GM23248 (cell line): ENCODE measurements around the gene GAPT. TPM values are rescaled to one million over a fixed set of nuclear protein-coding genes. Genes with fewer than 3 reads are reported as not detected.

ENCODE experiments used
- DNase-seq: peaks from one replicate; pipeline ENCODE4 v3.0.0-alpha.2; 2015
- H2AFZ ChIP-seq: fragments of 200-600 bp; sonication (generic); 2 replicates; pipeline ENCODE4 v1.6.1; 2016; ENCODE audit warnings: antibody characterized with exemption
- H3F3A ChIP-seq: fragments of 200-600 bp; sonication (generic); 2 replicates; pipeline ENCODE4 v1.6.1; 2016; ENCODE audit warnings: mild to moderate bottlenecking, antibody characterized with exemption, mixed run types; ENCODE audit not compliant: insufficient read depth
- H3K27ac ChIP-seq: fragments of 200-600 bp; sonication (generic); 2 replicates; pipeline ENCODE4 v1.5.1; 2016; ENCODE audit warnings: mild to moderate bottlenecking
- H3K27me3 ChIP-seq: fragments of 200-600 bp; sonication (generic); replicated peaks from 2 replicates; pipeline ENCODE4 v1.6.1; 2016; ENCODE audit warnings: mild to moderate bottlenecking; ENCODE audit not compliant: insufficient read depth
- H3K36me3 ChIP-seq: fragments of 200-600 bp; sonication (generic); 2 replicates; pipeline ENCODE4 v1.6.1; 2016; ENCODE audit warnings: low read depth, mild to moderate bottlenecking
- H3K4me1 ChIP-seq: fragments of 200-600 bp; sonication (generic); 2 replicates; pipeline ENCODE4 v1.6.1; 2016; ENCODE audit warnings: mild to moderate bottlenecking; ENCODE audit not compliant: insufficient read depth
- H3K4me2 ChIP-seq: fragments of 200-600 bp; sonication (generic); one replicate; pipeline ENCODE4 v1.6.1; 2016; ENCODE audit warnings: mild to moderate bottlenecking; ENCODE audit not compliant: unreplicated experiment
- H3K4me3 ChIP-seq: fragments of 200-600 bp; sonication (generic); 2 replicates; pipeline ENCODE4 v1.5.1; 2016; ENCODE audit warnings: mild to moderate bottlenecking
- H3K79me2 ChIP-seq: fragments of 200-600 bp; sonication (generic); 2 replicates; pipeline ENCODE4 v1.6.1; 2016; ENCODE audit warnings: mild to moderate bottlenecking; ENCODE audit not compliant: insufficient read depth
- H3K9ac ChIP-seq: fragments of 200-600 bp; sonication (generic); 2 replicates; pipeline ENCODE4 v1.6.1; 2016; ENCODE audit warnings: mild to moderate bottlenecking
- H3K9me2 ChIP-seq: fragments of 200-600 bp; sonication (generic); 2 replicates; pipeline ENCODE4 v1.6.1; 2016; ENCODE audit warnings: mixed run types, mild to moderate bottlenecking, moderate library complexity; ENCODE audit not compliant: insufficient read depth
- H3K9me3 ChIP-seq: fragments of 200-600 bp; sonication (generic); one replicate; pipeline ENCODE4 v1.6.1; 2017; ENCODE audit warnings: low read depth
- H4K20me1 ChIP-seq: fragments of 200-600 bp; sonication (generic); 2 replicates; pipeline ENCODE4 v1.6.0; 2016; ENCODE audit not compliant: insufficient read depth
- EZH2 ChIP-seq: fragments of 200-600 bp; sonication (generic); IDR thresholded peaks from 2 replicates; pipeline ENCODE4 v1.6.1; 2018; ENCODE audit warnings: antibody characterized with exemption, mild to moderate bottlenecking; ENCODE audit not compliant: insufficient read depth, poor library complexity, severe bottlenecking
- EZH2phosphoT487 ChIP-seq: fragments of 200-600 bp; sonication (generic); IDR thresholded peaks from 2 replicates; pipeline ENCODE4 v1.6.1; 2018; ENCODE audit warnings: antibody characterized with exemption, moderate library complexity, mild to moderate bottlenecking, low read depth; ENCODE audit not compliant: insufficient read depth
- WGBS, 2 experiments: methylation state at CpG; one replicate each; pipeline ENCODE4 v1.1.6; 2015 to 2017; ENCODE audit warnings: low lambda C conversion rate in 2 of 2, low coverage in 1 of 2; ENCODE audit errors: missing lambda C conversion rate in 2 of 2; 5-methylcytosine and 5-hydroxymethylcytosine counted together
- in situ Hi-C: fragments of 300-500 bp; cut with MboI; formaldehyde crosslinking; loops from 2 replicates; pipeline ENCODE4 v1.15.0; 2020
- polyA plus RNA-seq: library from polyadenylated mRNA; unstranded; fragments of >200 nt; fragmentation: Nextera tagmentation; extraction: Ambion mirVana; gene quantifications from 2 replicates; pipeline ENCODE4 v1.2.1, GENCODE V29; 2016
- total RNA-seq: library from RNA; depleted of rRNA; stranded (reverse); fragments of >200 nt; shearing (Covaris generic); gene quantifications from 2 replicates; pipeline ENCODE4 v1.2.3, GENCODE V29; 2014

GAPT gene
- total and polyA plus RNA-seq, 2 experiments from 2014 or later, result not detected

DNA sequence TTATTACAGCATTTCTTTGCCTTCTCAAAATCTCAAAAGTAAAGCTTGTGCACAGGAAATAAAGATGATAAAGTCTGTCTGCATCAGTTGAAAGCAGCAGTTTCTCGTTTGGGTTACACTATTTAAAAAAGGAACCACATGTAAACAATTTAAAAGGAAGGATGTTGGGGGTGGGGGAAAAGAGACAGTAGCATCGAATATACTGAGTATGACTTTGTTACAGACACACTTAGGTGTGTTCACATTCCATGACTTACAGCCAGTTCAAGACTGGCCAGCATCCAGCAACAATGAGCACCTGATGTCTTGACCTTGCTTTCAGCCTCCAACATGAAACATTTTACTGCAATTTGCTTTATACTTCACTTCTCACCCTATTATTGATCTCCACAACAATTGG, 8.7 kb downstream of the GAPT start:
- no peaks in the 10 kb centered on the region for H3F3A ChIP-seq
- no peak for DNase-seq
- H3K4me1 ChIP-seq, result no peaks in the 10 kb centered on the region
- WGBS, 2 experiments, result 31 to 40% methylated on average over 2 of the region's 2 CpGs
- H3K27ac ChIP-seq, result no peak overlapping the region
- no peaks in the 10 kb centered on the region for H3K36me3 ChIP-seq
- H3K9me3 ChIP-seq, result no peaks in the 10 kb centered on the region
- H3K79me2 ChIP-seq, result no peaks in the 10 kb centered on the region
- no peak overlapping the region for H2AFZ ChIP-seq
- no peak overlapping the region for H3K4me2 ChIP-seq
- no peaks in the 10 kb centered on the region for H3K9me2 ChIP-seq
- H3K9ac ChIP-seq, result no peak overlapping the region
- peaks cover 16% of the 10 kb centered on the region; the same call in 1 of the 2 replicates for H3K27me3 ChIP-seq
- TF ChIP-seq EZH2, result no peak
- no peak for TF ChIP-seq EZH2phosphoT487
- in situ Hi-C loops, result loop anchor here (25.0 kb wide), 1 partner anchor 337 kb away; no protein-coding TSS in a partner anchor
- H4K20me1 ChIP-seq, result no peaks in the 10 kb centered on the region
- no peak overlapping the region for H3K4me3 ChIP-seq

DNA sequence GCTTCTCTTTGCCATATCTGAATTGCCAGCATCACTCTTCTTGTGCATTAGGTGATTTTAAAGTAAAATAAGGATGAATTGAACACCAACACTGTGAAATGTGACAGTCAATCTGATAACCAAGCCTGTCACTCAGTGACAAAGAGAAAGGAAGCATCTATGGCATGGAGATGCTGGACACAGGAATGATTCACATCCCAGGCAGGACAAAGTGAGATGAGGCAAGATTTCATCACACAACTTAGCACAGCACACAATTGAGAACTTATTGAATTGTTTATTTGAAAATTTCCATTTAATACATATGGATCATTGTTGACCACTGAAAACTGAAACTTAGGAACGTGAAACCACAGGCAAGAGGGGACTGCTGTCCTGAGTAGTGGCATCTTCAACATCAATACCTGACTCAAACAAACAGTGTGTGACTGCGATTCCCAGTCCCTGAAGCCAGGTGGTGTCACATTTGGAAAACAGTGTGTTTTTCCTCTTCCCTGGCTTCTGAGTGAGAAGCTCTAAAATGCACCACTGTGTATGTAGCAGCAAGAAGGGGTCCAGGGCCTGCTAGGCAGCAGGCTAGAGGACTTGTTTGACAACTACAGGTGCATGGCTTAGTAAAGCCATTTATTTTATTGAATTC, 10.7 kb downstream of the GAPT start:
- in situ Hi-C loops, result loop anchor here (25.0 kb wide), 1 partner anchor 335 kb away; no protein-coding TSS in a partner anchor
- WGBS, 2 experiments, result 32 to 52% methylated on average over 2 of the region's 2 CpGs

DNA sequence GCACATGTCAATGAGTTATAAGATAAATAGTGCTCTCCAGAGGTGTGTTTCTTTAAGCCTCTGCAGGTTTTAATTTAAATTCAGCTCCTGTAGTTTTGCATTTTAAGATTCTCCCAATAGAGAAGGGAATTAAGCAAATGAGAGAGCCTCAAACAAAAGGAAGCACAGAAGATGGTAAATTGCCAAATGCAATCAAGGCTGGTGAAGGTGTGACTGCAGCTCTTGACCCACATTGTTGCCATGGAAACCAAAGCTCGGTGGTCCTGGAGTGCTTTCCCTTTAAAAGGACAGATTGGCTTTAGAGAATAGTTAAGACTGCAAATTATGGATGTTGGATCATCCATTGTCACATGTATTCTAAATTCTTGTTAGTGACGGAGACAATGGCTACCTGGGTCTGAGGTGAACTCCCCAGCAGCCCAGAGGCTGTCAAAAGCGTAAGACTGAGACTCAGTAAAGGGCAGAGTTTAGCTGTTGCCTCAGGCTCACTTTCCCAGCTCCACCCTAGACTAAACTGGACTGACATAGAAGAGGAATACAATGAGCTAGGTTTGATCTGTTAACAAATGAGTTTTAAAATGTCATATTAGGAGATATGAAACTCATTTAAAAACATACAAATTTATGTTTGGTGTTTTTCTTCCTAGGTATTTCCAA, 12.3 kb downstream of the GAPT start:
- Histone ChIP-seq H3K9me3 (no peaks in the 10 kb centered on the region), H3K36me3 (no peaks in the 10 kb centered on the region), H3K9me2 (no peaks in the 10 kb centered on the region), H3K9ac (no peak overlapping the region), H3K4me2 (no peak overlapping the region), H3K27ac (no peak overlapping the region), H3K79me2 (no peaks in the 10 kb centered on the region), H2AFZ (no peak overlapping the region), H3K27me3 (0 out of 2 replicates have a peak, but pooled peaks cover 11% of the 10 kb centered on the region), H3K4me1 (no peaks in the 10 kb centered on the region), H3F3A (no peaks in the 10 kb centered on the region), H4K20me1 (no peaks in the 10 kb centered on the region), H3K4me3 (no peak overlapping the region)
- in situ Hi-C loops, result loop anchor here (25.0 kb wide), 1 partner anchor 334 kb away; no protein-coding TSS in a partner anchor
- no peak for DNase-seq
- TF ChIP-seq EZH2 (no peak), EZH2phosphoT487 (no peak)
- 44% methylated on average over 3 of the region's 3 CpGs for WGBS, 2 experiments

More for the DNA sequence above, 10.7 kb downstream of the GAPT start:
- Histone ChIP-seq H3K4me2 (no peak overlapping the region), H3K27ac (no peak overlapping the region), H3K4me1 (no peaks in the 10 kb centered on the region), H3K9ac (no peak overlapping the region), H3K9me2 (no peaks in the 10 kb centered on the region), H4K20me1 (no peaks in the 10 kb centered on the region), H3K27me3 (0 out of 2 replicates have a peak, but pooled peaks cover 11% of the 10 kb centered on the region), H3K4me3 (no peak overlapping the region), H3F3A (no peaks in the 10 kb centered on the region), H3K79me2 (no peaks in the 10 kb centered on the region), H2AFZ (no peak overlapping the region), H3K9me3 (no peaks in the 10 kb centered on the region), H3K36me3 (no peaks in the 10 kb centered on the region)
- DNase-seq, result peak; percentile 10
- TF ChIP-seq EZH2phosphoT487 (no peak), EZH2 (no peak)

DNA sequence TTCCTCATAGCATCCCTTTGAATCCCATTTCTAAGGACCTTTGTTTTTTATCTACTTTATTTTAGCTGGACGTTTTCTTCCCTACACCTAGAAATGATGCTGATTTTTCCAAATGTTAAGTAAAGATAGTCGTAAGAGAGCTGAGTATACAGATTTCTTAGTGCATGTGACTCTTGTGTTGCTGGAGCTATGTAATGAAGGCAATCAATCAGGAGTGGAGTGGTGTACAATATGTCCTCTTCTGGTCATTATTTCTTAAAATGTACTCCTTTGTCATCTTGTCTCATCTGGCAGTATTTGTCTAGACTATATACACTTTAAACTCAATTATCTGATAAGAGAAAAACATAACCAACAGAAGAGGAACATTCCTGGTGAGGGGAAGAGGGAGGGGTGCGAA, 13.5 kb downstream of the GAPT start:
- in situ Hi-C loops, result loop anchor here (25.0 kb wide), 1 partner anchor 333 kb away; no protein-coding TSS in a partner anchor
- Histone ChIP-seq H3K27ac (no peak overlapping the region), H3K4me2 (no peak overlapping the region), H3K4me3 (no peak overlapping the region), H4K20me1 (no peaks in the 10 kb centered on the region), H3K36me3 (no peaks in the 10 kb centered on the region), H3K79me2 (no peaks in the 10 kb centered on the region), H3K4me1 (no peaks in the 10 kb centered on the region), H3K9me3 (no peaks in the 10 kb centered on the region), H3K9me2 (no peaks in the 10 kb centered on the region), H3F3A (no peaks in the 10 kb centered on the region), H3K9ac (no peak overlapping the region), H3K27me3 (0 out of 2 replicates have a peak, but pooled peaks cover 11% of the 10 kb centered on the region), H2AFZ (no peak overlapping the region)
- TF ChIP-seq EZH2phosphoT487, result no peak
- no peak for TF ChIP-seq EZH2
- no peak for DNase-seq
- WGBS, 2 experiments, result 33 to 37% methylated on average over 3 of the region's 3 CpGs
